GM12892 (cell line): ENCODE measurements around the gene LZIC.

ENCODE experiments used
- POLR2A ChIP-seq: IDR thresholded peaks from 2 replicates; pipeline ENCODE4 v1.6.1; 2011; ENCODE audit warnings: low read depth, low read length, control low read depth
- POLR2AphosphoS5 ChIP-seq: IDR thresholded peaks from 2 replicates; pipeline ENCODE4 v1.6.1; 2011; ENCODE audit warnings: low read depth, low read length, control low read depth
- TAF1 ChIP-seq: IDR thresholded peaks from 2 replicates; pipeline ENCODE4 v1.6.1; 2011; ENCODE audit warnings: low read depth, mild to moderate bottlenecking, control low read depth, low read length, borderline replicate concordance

DNA sequence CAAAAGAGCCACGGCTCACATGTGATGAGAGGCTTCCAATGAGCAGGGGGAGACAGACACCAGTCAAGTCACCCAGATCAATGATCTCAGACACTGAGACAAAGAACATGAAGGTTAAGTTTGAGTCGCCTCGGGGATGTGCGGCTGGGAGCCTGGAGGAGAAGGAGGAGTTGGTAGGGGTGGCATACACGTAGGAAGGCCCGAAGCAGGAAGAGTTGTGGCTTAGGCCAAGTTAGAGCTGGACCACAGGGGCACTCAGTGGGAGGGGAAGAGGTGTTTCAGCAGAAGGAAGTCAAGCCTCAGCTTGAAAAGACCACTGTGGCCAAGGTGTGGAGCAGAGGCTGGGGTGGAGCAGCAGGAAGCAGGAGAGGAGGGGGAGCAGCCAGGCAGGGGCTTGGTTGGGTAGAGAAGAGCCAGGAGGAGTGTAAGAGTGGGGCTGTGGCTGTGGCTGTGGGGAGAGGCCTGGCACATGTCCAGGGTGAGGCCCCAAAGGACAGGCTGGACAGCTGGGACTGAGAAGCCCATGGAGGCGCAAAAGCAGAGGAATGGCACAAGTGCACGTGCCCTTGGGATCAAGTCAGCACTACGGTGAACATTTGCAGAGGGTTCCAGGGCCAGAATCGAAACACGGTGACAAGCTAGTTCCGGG, 60.8 kb downstream of the LZIC start:
- TF ChIP-seq POLR2AphosphoS5 (no peak), POLR2A (no peak), TAF1 (no peak)
